ENCODE measurements around the gene AP1S2.

Gene AP1S2

DNA sequence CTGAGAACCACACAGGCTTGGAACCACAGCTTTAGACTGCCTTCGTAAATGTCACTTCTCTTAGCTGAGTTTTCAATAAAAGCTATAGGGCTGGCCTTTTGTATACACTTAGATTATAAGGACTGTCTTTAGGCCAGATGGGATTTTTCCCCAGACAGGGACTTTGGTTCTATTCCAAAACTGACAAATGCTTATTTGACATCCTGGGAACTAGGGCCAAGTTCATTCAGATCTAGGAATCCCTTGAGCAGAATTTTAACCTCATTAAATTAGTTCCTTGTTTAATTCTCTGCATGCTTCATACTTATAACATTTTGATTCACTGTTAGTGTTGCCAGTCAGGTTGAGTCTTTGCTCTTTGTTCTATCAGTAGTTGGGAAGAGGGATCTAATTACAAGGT lies 41.2 kb downstream of the AP1S2 start:
- H3K4me1 Mint-ChIP-seq (ENCODE audit: low read depth), result peaks cover 14% of the 10 kb centered on the region
- H3K9me3 Mint-ChIP-seq, result no peaks in the 10 kb centered on the region
- no peak overlapping the region for H3K4me3 Mint-ChIP-seq
- H3K36me3 Mint-ChIP-seq (ENCODE audit: low read depth), result peaks cover 83% of the 10 kb centered on the region
- intact Hi-C loops (cut with micrococcal nuclease), result no loop called here
- no peaks in the 10 kb centered on the region for H3K27me3 Mint-ChIP-seq
- no peak overlapping the region for H3K27ac Mint-ChIP-seq

DNA sequence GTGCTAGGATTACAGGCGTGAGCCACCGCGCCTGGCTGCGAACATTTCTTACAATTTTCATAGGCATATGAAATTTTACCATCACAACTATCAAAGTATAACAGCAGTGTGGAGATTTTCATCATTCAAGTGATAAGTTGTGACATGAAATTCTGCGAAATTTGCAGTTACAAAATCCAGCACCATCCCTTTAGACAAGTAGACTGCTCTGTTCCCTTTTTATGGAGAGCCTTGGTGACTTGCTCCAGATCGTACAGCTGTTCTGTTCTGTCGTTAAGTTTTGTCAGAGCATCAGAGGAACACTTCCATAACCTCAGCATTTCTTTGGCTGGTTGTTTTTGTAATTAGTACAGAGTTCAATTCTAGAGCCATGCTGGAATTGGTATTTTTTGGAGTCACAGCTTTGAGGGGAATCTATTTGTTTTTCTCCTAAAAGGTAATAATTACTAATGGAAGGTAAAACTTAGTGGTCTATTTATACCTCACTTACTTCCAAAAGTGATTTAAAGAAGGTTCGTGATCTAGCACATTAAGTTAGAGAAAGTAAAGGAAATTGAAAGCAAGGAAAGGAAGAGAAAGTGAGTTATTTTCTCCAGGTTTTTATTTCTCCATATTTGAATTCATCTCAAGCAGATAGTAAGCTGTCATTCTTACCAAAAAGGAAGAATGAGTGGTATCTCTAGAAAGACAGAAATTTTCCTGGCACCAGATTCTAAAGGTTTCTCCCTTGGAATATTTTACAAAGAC lies 42.2 kb downstream of the AP1S2 start:
- no peaks in the 10 kb centered on the region for H3K9me3 Mint-ChIP-seq
- intact Hi-C loops (cut with micrococcal nuclease), result no loop called here
- H3K27me3 Mint-ChIP-seq, result no peaks in the 10 kb centered on the region
- H3K27ac Mint-ChIP-seq, result peak overlapping the region; percentile 37
- H3K36me3 Mint-ChIP-seq (ENCODE audit: low read depth), result peaks cover 85% of the 10 kb centered on the region
- peaks cover 14% of the 10 kb centered on the region for H3K4me1 Mint-ChIP-seq (ENCODE audit: low read depth)
- no peak overlapping the region for H3K4me3 Mint-ChIP-seq

DNA sequence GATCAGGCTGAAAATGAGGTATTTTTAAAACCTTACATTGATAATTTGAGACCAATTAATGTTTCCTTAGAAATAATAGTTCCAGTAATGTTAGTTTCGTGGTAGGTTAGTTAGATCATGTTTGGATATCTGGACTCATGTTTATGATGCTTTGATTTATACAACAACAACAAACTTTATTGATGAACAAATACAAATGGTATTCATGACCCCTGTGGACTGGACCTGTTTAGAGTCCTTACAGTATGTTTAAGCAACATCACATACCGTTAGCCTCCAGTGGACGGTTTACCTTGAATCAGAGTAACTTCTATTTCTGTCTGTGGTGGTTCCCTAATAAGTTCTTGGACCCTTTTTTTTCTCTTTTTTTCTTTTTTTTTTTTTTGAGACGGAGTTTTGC lies 46.4 kb downstream of the AP1S2 start:
- Mint-ChIP-seq H3K4me1 (ENCODE audit: low read depth) (peaks cover 36% of the 10 kb centered on the region), H3K27me3 (no peaks in the 10 kb centered on the region), H3K4me3 (no peak overlapping the region), H3K27ac (no peak overlapping the region), H3K36me3 (ENCODE audit: low read depth) (peaks cover 85% of the 10 kb centered on the region), H3K9me3 (no peaks in the 10 kb centered on the region)
- intact Hi-C loops (cut with micrococcal nuclease), result no loop called here

DNA sequence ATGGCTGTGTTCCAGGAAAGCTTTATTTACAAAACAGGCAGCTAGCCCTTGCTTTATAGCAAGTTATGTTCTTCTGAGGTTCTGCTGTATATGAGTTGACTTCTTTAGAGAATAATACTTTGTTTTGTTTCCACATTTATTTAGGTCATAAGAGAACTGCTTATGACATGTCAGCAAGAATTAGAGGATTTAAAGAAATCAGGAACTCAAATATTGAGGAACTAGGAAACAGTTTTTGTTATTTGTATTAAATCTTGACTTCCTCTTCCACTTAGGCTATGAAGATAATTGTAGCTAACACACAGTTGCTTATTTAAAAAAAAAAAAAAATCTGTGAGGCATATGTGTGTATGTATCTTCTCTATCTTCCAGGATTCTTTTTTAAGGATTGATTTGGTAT lies 50.0 kb downstream of the AP1S2 start:
- peaks cover 34% of the 10 kb centered on the region for H3K4me1 Mint-ChIP-seq (ENCODE audit: low read depth)
- H3K27ac Mint-ChIP-seq, result peak overlapping the region; percentile 93
- peaks cover 67% of the 10 kb centered on the region for H3K36me3 Mint-ChIP-seq (ENCODE audit: low read depth)
- peak overlapping the region; percentile 66 for H3K4me3 Mint-ChIP-seq
- H3K27me3 Mint-ChIP-seq, result no peaks in the 10 kb centered on the region
- intact Hi-C loops (cut with micrococcal nuclease), result loop anchor here (2.0 kb wide), 1 partner anchor 14 kb away; the partner anchor contains the start of gene ZRSR2
- no peaks in the 10 kb centered on the region for H3K9me3 Mint-ChIP-seq

DNA sequence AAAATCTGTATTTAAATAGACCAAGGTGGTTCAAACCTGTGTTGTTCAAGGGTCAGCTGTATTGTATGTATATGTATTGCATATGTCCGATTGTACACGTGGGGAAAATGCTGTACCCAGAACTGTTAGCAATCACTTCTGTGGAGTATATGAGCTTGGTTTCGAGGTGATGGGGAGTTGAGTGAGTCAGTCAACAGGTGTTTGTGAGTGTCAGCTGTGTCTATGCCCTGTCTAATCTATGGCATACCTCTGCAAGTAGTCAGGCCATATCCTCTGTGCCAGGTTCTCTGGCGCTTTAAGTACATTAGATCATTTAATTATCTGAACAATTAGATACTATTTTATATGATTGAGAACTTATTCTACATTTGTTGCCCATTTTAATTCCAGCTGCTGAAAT lies 56.9 kb downstream of the AP1S2 start:
- Mint-ChIP-seq H3K27me3 (no peaks in the 10 kb centered on the region), H3K36me3 (ENCODE audit: low read depth) (peaks cover 70% of the 10 kb centered on the region), H3K4me3 (no peak overlapping the region), H3K9me3 (no peaks in the 10 kb centered on the region), H3K4me1 (ENCODE audit: low read depth) (peaks cover 27% of the 10 kb centered on the region), H3K27ac (no peak overlapping the region)
- intact Hi-C loops (cut with micrococcal nuclease), result loop anchor here (10.0 kb wide), 1 partner anchor 47 kb away; no protein-coding TSS in a partner anchor

DNA sequence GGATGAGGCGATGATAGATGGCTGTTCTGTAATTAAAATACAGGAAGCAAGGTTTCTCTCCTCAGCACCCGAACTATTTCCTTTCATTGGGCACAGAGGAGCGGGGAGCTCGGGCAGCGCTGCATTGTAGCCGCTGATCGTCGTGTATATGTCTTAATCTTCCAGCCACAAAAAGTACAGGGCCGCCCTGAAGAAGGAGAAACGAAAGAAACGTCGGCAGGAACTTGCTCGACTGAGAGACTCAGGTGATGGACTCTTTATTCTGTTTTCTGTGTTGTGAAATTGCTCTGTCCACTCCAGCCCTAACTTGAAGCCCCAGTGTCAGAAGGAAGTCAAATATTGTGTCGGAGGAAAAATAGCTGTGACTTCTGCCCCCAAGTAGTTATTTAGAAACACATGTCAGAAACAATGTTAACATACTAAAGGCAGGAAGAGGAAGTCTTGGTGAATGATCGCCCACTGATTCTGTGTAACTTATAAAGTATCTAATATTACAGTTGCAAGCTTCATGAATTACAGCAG lies 63.8 kb downstream of the AP1S2 start:
- Mint-ChIP-seq H3K9me3 (no peaks in the 10 kb centered on the region), H3K27me3 (no peaks in the 10 kb centered on the region), H3K4me1 (ENCODE audit: low read depth) (peaks cover 29% of the 10 kb centered on the region), H3K36me3 (ENCODE audit: low read depth) (peaks cover 27% of the 10 kb centered on the region), H3K27ac (no peak overlapping the region), H3K4me3 (no peak overlapping the region)
- intact Hi-C loops (cut with micrococcal nuclease), result loop anchor here (2.0 to 10.0 kb wide), 3 partner anchors 14 to 54 kb away; no protein-coding TSS in a partner anchor

DNA sequence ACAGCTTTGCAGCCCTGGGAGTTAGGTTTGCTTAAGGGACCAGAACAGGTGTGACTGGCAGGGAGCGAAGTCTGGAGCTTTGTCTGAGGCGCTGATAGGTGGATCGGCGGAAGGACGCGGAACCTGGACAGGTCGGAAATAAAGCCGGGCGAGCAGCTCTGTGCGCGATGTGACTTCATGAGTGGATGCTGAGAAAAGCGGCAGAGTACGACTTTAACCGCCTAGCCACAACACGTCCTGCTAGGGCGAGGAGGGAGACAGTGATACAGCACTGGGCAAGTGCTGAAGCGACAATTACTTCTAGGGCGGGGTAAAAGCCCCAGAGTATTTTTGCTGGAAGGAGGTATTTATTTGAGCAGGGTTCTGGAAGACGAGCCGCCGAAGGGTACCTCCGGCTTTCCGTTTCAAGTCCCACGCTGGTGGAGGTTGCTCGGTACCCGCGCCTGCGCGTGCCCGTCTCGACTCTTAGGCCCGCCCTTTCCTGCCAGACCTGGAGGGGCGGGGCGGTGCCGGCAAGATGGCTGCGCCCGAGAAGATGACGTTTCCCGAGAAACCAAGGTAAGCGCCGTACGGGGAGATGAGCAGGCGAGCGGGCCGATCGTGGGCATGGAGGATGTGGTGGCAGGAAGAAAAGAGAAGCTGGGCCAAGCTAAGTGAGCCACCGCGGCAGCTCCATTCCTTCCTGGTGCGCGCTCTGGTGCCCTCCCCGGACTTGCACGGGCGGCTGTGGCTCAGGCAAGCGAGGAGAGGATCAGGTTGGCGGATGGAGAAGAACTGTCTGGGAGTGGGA lies 64.4 kb downstream of the AP1S2 start, which contains the start of gene ZRSR2:
Gene ZRSR2 (plus strand): TSS at position 506 of the 790 bp plus-strand sequence. CDS start 12 bp downstream, at position 518.
- no peaks in the 10 kb centered on the region for H3K9me3 Mint-ChIP-seq
- no peak within 1 kb of the TSS for H3K4me3 Mint-ChIP-seq
- intact Hi-C loops (cut with micrococcal nuclease), result loop anchor here (2.0 to 10.0 kb wide), 4 partner anchors 15 to 55 kb away; partner anchors contain the start of gene CA5B

DNA sequence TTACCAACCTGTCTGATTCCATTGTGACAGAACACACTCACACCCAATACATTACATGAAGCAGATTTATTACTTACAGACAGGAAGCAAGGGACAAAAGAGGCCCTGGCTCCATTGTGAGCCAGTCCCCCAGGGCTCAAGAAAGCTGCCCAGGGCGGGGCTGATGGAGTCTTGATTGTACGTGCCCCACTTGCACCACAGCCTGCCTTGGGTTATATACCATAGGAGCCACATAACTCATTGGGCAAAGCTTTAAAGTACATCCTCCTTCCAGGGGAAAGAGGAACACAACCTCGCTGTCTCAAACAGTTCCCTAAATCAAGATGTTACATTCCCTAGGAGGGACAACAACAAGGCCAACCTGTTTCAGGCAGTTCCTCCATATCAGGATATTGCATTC lies 67.7 kb downstream of the AP1S2 start:
- intact Hi-C loops (cut with micrococcal nuclease), result loop anchor here (10.0 kb wide), 1 partner anchor 52 kb away; the partner anchor contains the start of gene CA5B
- H3K27me3 Mint-ChIP-seq, result no peaks in the 10 kb centered on the region
- no peak overlapping the region for H3K4me3 Mint-ChIP-seq
- peaks cover 9% of the 10 kb centered on the region for H3K36me3 Mint-ChIP-seq (ENCODE audit: low read depth)
- peak overlapping the region; percentile 75 for H3K27ac Mint-ChIP-seq
- H3K9me3 Mint-ChIP-seq, result no peaks in the 10 kb centered on the region
- peaks cover 12% of the 10 kb centered on the region for H3K4me1 Mint-ChIP-seq (ENCODE audit: low read depth)

More for the DNA sequence above, 64.4 kb downstream of the AP1S2 start, which contains the start of gene ZRSR2:
- H3K27ac Mint-ChIP-seq, result no peak within 1 kb of the TSS
- peaks cover 21% of the 10 kb centered on the region for H3K36me3 Mint-ChIP-seq (ENCODE audit: low read depth)
- peaks cover 26% of the 10 kb centered on the region for H3K4me1 Mint-ChIP-seq (ENCODE audit: low read depth)
- H3K27me3 Mint-ChIP-seq, result no peaks in the 10 kb centered on the region

DNA sequence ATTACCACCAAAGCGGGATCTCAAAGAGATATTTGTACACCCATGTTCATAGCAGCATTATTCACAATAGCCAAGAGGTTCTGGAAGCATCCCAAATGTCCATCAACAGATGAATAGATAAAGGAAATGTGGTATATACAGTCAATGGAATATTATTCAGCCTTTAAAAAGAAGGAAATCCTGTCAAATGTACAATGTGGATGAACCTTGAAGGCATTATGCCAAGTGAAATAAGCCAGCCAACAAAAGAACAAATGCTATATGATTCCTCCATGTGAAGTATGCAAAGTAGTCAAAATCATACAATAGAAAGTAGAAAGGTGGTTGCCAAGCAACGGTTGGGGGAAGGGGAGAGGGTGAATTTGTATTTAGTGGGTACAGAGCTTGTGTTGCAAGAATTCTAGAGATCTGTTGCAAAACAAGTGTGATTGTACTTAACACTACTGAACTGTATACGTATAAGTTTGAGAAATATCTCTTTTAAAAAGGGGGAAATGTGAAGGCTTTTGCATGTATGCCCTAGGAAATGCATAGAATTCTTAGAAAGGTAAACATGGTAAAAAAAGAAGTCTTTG lies 69.3 kb downstream of the AP1S2 start:
- H3K4me1 Mint-ChIP-seq (ENCODE audit: low read depth), result peaks cover 12% of the 10 kb centered on the region
- H3K9me3 Mint-ChIP-seq, result no peaks in the 10 kb centered on the region
- intact Hi-C loops (cut with micrococcal nuclease), result loop anchor here (10.0 kb wide), 1 partner anchor 50 kb away; the partner anchor contains the start of gene CA5B
- no peak overlapping the region for H3K4me3 Mint-ChIP-seq
- no peaks in the 10 kb centered on the region for H3K27me3 Mint-ChIP-seq
- peaks cover 9% of the 10 kb centered on the region for H3K36me3 Mint-ChIP-seq (ENCODE audit: low read depth)
- no peak overlapping the region for H3K27ac Mint-ChIP-seq

DNA sequence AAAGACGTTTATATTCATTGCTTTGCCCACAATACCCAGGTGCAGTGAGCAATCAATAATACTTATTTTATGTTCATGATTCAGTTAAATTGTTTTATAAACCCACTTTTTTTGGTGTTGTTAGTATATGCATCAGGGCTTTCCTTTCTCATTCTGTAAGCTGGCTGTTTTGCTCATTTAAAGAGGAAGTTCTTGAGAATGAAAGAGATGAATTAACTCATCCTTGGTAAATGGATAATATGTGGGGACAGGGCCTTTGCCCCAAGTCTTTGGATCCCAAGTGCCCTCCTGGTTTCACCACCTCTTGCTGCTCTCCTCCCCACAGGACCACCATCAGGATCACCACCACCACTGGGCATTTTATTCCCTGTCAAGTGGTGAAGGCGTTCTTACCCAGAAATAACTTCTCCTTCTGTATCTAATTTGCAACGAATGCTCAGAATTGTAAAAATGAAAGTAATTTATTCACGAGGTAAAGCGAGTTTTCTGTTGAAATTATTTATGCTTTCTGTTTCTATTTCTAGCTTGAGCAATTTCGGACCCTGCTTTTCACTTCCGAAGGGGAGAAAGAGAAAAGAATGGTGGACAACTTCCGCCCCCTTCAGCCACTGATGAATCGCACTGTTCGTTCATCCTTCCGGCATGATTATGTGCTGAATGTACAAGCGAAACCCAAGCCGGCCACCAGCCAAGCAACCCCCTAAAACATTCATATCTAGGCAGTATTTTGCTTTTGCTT lies 72.5 kb downstream of the AP1S2 start:
- H3K9me3 Mint-ChIP-seq, result peaks cover 7% of the 10 kb centered on the region
- no peaks in the 10 kb centered on the region for H3K27me3 Mint-ChIP-seq
- H3K27ac Mint-ChIP-seq, result peak overlapping the region; percentile 96
- intact Hi-C loops (cut with micrococcal nuclease), result loop anchor here (10.0 kb wide), 1 partner anchor 47 kb away; the partner anchor contains the start of gene CA5B
- peaks cover 15% of the 10 kb centered on the region for H3K4me1 Mint-ChIP-seq (ENCODE audit: low read depth)
- peak overlapping the region; percentile 70 for H3K4me3 Mint-ChIP-seq
- peaks cover 20% of the 10 kb centered on the region for H3K36me3 Mint-ChIP-seq (ENCODE audit: low read depth)
